HepG2 (cell line): ENCODE data around the gene DST.

ENCODE experiments used
- EP300 ChIP-seq, 3 experiments: sonication (generic) in 1 of 3; formaldehyde crosslinking in 1 of 3; IDR thresholded peaks; 2 replicates each; pipeline versions ENCODE4 v1.5.1 to v1.6.1; 2011 to 2020; ENCODE audit warnings: low read depth in 2 of 3, low read length in 2 of 3, borderline replicate concordance in 1 of 3, improper control_type of control experiment in 1 of 3, mild to moderate bottlenecking in 1 of 3, missing genetic modification reagents in 1 of 3, moderate library complexity in 1 of 3
- MYC ChIP-seq: sonication (generic); formaldehyde crosslinking; IDR thresholded peaks from 2 replicates; pipeline ENCODE4 v1.9.0; 2021; ENCODE audit warnings: missing genetic modification reagents, borderline replicate concordance
- SAP130 ChIP-seq: IDR thresholded peaks from 2 replicates; pipeline ENCODE4 v1.6.1; 2016; ENCODE audit warnings: low read depth
- SOX6 ChIP-seq, 2 experiments: fragments of 450-650 bp in 1 of 2; sonication (generic) in 1 of 2; formaldehyde crosslinking in 1 of 2; IDR thresholded peaks; 2 replicates each; pipeline versions ENCODE4 v1.4.0 to v1.6.1; 2017 to 2020; ENCODE audit warnings: antibody characterized with exemption in 1 of 2, mild to moderate bottlenecking in 1 of 2, missing genetic modification reagents in 1 of 2
- ZNF674 ChIP-seq: sonication (generic); formaldehyde crosslinking; IDR thresholded peaks from 2 replicates; pipeline ENCODE4 v1.5.0; 2020; ENCODE audit warnings: low read depth, mild to moderate bottlenecking, missing genetic modification reagents
- TF ChIP-seq, protein P1 (sequence below): sonication (generic); formaldehyde crosslinking; IDR thresholded peaks from 2 replicates; pipeline ENCODE4 v1.5.0; 2020; ENCODE audit warnings: mild to moderate bottlenecking, missing genetic modification reagents, moderate library complexity

GRCh38 chr6:56642366-56643261 lies at the start of gene DST:
- TF ChIP-seq ZNF674 (no peak), EP300 (IDR thresholded peaks at IDR 0.05; ENCODE audit: low read depth in 2 of 2, low read length in 2 of 2) (peak in 1 of 2 experiments; percentile 37; a peak in 1 of 4 replicates), EP300 (CRISPR knock-in tag; IDR thresholded peaks at IDR 0.05; ENCODE audit: borderline replicate concordance) (peak; percentile 21; the same call in 1 of the 2 replicates), SOX6 (IDR thresholded peaks at IDR 0.05) (no peak), SOX6 (CRISPR knock-in tag; IDR thresholded peaks at IDR 0.05) (0 out of 2 replicates have a peak, but pooled peaks have one; percentile 15), MYC (no peak), SAP130 (no peak)
- TF ChIP-seq, protein P1, sequence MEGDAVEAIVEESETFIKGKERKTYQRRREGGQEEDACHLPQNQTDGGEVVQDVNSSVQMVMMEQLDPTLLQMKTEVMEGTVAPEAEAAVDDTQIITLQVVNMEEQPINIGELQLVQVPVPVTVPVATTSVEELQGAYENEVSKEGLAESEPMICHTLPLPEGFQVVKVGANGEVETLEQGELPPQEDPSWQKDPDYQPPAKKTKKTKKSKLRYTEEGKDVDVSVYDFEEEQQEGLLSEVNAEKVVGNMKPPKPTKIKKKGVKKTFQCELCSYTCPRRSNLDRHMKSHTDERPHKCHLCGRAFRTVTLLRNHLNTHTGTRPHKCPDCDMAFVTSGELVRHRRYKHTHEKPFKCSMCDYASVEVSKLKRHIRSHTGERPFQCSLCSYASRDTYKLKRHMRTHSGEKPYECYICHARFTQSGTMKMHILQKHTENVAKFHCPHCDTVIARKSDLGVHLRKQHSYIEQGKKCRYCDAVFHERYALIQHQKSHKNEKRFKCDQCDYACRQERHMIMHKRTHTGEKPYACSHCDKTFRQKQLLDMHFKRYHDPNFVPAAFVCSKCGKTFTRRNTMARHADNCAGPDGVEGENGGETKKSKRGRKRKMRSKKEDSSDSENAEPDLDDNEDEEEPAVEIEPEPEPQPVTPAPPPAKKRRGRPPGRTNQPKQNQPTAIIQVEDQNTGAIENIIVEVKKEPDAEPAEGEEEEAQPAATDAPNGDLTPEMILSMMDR (CRISPR knock-in tag), result no peak
